Omental fat pad (tissue), 4 donors: ENCODE data around the gene RHOBTB1. TPM values are rescaled to one million over a fixed set of nuclear protein-coding genes. Genes with fewer than 3 reads are reported as not detected.
A peak's percentile ranks its signal among the peaks of the same experiment; 100 is the strongest.

Source experiments
- ATAC-seq: fragments of 150-250 bp; one replicate; pipeline ENCODE4 v1.9.1; 2016; ENCODE audit warnings: mild to moderate bottlenecking, moderate library complexity; ENCODE audit not compliant: low FRiP score
- DNase-seq: peaks from one replicate; pipeline ENCODE4 v3.0.0-alpha.2; 2019; ENCODE audit warnings: low spot score
- CTCF ChIP-seq, 3 donors: fragments of 450-650 bp; IDR thresholded peaks; one replicate each; pipeline ENCODE4 v1.5.1; 2016 to 2017; ENCODE audit warnings: antibody characterized with exemption in 3 of 3, mild to moderate bottlenecking in 3 of 3, moderate library complexity in 2 of 3
- total RNA-seq, 4 donors: library from RNA; depleted of rRNA; stranded (reverse); fragments of >200 nt; gene quantifications; one replicate each; pipeline ENCODE4 v1.1.0, GENCODE V29; 2016

RHOBTB1 gene
- 10 to 100 TPM in 3 of 4 donors, 1 to 10 TPM in 1; 9.5 to 34.8 (median 16.9) TPM for total RNA-seq

- DNase-seq (peak; percentile 48), ATAC-seq (peak; percentile 84)
- TF ChIP-seq CTCF (IDR thresholded peaks at IDR 0.05), result no peak
Observed at GRCh38 chr10:60944058-60944909, at the start of gene RHOBTB1. Gene RHOBTB1 (minus strand): TSS chr10:60944185. CDS start chr10:60911542, 32,643 bp downstream.

- no peak for TF ChIP-seq CTCF (IDR thresholded peaks at IDR 0.05)
- ATAC-seq, result no peak
- DNase-seq, result no peak
Observed at GRCh38 chr10:60992636-60993035, 48.7 kb upstream of the RHOBTB1 start.

GRCh38 chr10:60990663-60991062 lies 46.7 kb upstream of the RHOBTB1 start:
- ATAC-seq, result no peak

GRCh38 chr10:60989400-60989876 lies 45.5 kb upstream of the RHOBTB1 start:
- TF ChIP-seq CTCF (IDR thresholded peaks at IDR 0.05), result no peak
- ATAC-seq, result no peak
- DNase-seq, result no peak

More at GRCh38 chr10:60990663-60991062, 46.7 kb upstream of the RHOBTB1 start:
- no peak for DNase-seq
- TF ChIP-seq CTCF (IDR thresholded peaks at IDR 0.05), result no peak

- ATAC-seq (no peak), DNase-seq (no peak)
- TF ChIP-seq CTCF (IDR thresholded peaks at IDR 0.05), result no peak
Observed at GRCh38 chr10:60986791-60987190, 42.8 kb upstream of the RHOBTB1 start.

- ATAC-seq (no peak), DNase-seq (no peak)
- no peak for TF ChIP-seq CTCF (IDR thresholded peaks at IDR 0.05)
Observed at GRCh38 chr10:60985951-60986350, 42.0 kb upstream of the RHOBTB1 start.

- TF ChIP-seq CTCF (IDR thresholded peaks at IDR 0.05), result no peak
- no peak for DNase-seq
- ATAC-seq, result no peak
Observed at GRCh38 chr10:60980997-60981396, 37.0 kb upstream of the RHOBTB1 start.
